HG03097 (cell line): Measurements from ENCODE around the gene SS18L1.

Experiments used
- ATAC-seq: cut with Tn5 transposase; IDR thresholded peaks from one replicate; pipeline ENCODE4 v1.9.1; 2021; ENCODE audit not compliant: unreplicated experiment, low FRiP score

Gene SS18L1

DNA sequence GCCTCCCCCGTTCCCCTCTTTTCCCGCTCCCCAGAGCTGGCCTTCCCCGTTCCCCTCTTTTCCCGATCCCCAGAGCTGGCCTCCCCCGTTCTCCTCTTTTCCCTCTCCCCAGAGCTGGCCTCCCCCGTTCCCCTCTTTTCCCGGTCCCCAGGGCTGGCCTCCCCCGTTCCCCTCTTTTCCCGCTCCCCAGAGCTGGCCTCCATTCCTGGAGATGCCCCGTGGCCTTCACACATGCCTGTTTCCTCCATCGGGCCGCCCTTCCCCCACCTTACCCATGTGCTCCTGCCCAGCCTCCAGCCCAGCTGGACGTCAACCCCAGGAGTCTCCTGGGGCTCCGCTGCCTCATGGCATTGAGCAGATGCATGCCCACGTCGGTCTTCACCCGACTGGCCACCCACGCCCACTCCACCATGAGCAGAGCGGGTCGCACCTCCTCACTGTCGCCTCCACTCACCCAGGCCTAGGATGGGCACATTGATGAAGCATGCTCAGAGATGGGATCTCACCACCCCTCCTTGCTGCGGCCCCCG, 8.3 kb downstream of the SS18L1 start:
- ATAC-seq = no peak

DNA sequence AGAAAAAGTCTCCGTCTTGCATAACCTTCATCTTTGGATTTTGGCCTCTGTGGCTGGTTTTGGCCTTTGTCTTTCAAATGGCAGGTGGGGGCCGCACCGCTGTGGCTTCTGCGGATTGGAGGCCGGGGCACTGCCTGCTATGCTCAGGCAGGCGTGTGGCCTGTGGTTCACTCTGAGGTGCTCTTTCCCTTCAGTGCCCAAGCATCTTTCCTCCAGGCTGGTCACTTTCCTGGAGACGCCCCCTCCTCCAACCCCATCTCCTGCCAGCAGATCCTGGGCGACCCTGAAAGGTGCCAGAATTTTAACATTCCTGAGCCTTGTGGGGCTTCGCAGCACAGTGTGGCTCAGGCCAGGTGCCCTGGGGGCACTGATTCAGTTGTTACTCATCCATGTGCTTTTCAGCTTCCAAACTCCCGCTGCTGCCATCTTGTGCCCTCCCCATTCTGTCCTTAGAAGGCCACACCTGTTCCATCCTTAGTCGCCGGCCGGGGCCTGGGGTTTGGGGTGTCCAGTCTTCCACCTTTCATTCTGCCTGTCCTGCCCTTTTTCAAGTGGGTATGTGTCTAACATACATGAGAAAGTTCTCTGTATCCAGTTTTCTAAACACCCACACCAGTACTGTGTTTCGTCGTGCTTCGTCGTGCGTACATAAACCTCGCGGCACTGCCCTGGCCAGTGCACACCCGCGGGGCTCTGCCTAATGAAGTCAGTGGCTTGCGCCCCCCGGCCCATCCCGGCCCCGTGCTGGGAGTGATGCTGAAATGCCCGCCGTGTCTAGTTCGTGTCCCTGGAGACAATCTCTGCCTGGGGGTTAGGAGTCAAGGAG, 12.1 kb downstream of the SS18L1 start:
- no peak for ATAC-seq

DNA sequence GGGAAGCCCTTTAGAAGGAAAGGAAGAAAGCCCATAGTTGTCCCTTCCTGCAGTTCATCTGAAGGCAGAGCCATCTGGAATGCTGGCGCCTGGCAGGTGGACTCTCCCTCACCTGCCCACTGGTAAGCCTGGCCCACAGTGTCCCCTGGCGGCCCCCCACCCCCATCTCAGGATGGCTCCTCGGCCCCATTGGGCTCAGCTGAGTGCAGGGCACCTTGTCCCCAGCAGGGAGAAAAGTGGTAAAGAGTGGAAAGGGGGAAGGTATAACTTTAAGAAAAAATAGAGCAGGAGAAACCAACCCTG, 12.6 kb downstream of the SS18L1 start:
- ATAC-seq = no peak

DNA sequence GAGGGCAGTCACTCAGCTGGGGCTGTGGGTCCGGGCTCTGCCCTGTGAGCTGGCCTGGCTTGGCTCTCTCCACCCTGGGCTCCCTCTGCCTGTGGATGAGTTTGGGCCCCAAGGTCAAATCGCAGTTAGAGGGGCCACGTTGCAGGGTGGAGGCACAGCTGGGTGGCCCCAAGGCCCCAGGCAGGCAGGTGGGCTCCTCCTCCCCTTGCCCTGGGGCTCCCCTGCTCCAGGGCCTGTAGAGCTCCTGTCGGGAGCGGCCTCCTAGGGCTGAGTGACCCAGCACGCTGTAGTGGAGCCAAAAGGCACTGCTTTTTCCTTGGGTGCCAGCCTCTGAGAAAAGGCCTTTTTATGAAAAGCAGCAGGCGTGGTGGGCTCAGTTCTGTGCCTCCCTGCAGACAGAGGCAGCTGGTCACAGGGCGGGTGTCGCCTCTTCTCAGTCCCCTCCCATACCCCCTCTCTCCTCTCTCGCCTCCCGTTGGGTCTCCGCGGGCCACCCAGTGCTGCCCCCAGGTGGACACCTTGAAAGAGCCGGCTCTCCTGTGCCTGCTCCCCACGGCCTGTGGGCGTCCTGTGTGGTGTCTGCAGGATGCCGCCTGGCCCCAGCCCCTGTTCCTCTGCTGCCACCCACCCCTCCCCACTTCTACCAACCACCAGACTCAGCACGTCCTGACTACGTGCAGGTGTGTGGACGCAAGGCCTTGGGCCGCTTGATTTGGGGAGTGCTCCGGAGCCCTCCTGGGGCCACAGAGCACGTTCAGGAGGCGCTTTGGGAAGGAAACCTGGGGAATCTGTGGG, 13.2 kb downstream of the SS18L1 start:
- ATAC-seq = no peak

DNA sequence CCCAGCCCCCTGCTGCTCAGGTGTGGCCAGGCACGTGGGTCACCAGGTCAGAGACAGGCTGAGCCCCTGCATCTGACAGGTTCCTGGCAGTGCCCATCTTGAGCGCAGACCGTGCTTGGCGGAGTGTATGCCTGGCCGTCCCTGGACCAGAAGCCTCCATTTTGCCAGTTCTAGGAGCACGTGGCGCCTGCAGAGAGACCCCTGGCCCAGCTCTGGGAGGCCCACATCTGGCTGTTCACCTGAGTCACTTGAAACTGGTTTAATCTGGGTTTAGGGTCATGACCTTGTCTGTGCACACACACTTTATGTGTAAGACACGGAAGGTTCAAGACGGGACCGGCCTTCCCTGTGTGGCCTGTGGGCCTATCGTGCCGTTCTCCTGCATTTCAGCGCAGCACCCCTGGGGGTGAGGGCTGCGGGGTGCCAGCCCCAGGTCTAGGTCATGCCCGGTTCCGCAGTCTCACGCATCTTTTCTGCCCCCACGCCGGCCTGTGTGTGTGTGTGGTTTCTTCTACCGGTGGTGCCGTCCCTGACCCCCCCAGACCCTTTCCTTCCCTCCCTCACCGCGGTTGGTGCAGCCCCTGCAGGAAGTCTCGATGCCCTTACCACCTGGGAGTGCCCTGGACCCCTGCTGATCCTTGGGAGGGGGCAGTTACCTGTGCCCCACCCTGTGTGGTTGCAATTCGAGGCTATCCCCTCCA, 14.0 kb downstream of the SS18L1 start:
- no peak for ATAC-seq

DNA sequence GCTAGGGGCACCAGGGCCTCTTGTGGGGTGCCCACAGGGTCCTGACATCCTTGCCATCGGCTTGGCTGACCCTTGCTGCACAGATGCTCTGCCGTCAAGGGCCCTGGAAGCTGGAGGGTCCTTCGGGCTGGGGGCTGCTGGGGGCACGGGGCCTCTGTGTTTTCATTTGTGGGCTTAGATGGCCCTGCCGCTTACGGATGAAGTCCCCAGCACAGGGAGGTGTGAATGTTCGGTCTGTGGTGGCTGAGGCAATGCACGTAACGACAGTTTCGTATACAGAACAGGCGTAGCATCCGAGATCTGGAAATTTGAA, 14.5 kb downstream of the SS18L1 start:
- no peak for ATAC-seq

DNA sequence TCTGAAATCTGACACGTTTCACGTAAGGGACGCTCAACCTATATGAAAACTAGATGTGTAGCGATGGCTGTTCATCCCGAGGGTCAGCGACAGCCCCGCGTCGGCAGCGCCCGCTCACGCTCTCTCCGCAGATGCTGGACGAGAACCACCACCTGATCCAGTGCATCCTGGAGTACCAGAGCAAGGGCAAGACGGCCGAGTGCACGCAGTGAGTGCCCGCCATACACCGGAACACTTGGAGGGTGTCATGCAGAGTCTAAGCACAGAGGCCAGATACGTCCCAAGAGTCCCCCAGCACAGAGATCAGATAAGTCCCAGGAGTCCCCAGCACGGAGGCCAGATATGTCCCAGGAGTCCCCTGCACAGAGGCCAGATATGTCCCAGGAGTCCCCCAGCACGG, 15.0 kb downstream of the SS18L1 start:
- no peak for ATAC-seq

DNA sequence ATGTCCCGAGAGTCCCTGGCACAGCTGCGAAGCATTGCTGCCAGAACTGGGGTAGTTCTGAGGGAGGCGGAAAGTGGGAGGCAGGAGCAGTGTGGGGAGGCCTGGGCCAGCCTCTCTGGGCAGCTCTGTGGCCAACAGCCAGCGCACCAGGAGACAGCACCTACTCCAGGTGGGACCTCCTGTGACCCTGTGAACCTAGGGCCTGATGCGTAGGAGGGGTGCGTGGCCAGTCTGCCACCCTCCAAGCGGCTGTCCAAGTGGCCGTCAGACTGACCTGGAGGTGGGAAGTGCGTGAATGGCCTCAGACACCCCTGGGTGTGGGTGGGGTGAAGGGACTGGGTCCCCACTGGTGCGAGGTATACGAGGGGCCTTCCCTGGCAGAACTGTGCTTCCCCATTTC, 15.5 kb downstream of the SS18L1 start:
- no peak for ATAC-seq

DNA sequence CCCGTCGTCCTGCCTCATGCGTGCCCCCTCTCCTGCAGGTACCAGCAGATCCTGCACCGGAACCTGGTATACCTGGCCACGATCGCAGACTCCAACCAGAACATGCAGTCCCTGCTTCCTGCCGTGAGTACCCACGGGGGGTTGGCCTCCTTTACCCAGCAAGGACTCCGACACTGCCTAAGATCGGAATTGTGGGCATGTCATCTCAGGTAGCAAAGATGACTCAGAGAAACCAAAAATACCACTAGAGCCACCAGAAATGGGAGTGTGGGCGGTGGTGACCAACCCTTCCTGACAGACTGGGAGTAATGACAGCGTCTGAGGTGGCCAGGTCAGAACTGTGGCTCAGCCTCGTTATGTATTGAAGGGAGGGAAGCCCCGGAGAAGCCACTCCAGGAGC, 16.3 kb downstream of the SS18L1 start:
- ATAC-seq = no peak

DNA sequence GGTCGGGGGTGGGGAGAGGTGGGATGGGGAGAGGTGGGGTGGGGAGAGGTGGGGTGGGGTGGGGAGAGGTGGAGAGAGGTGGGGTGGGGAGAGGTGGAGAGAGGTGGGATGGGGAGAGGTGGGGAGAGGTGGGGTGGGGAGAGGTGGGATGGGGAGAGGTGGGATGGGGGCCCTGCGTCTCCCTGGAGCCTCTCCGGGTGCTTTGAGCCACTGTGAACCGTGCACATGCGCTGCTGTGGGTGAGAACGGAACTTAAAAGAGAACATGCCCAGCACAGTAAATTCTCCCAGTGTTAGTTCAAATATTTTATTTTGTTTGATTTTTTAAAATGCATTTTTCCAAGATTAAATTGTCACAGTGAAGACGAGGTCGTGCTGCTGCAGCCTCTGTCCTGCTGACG, 16.7 kb downstream of the SS18L1 start:
- no peak for ATAC-seq

DNA sequence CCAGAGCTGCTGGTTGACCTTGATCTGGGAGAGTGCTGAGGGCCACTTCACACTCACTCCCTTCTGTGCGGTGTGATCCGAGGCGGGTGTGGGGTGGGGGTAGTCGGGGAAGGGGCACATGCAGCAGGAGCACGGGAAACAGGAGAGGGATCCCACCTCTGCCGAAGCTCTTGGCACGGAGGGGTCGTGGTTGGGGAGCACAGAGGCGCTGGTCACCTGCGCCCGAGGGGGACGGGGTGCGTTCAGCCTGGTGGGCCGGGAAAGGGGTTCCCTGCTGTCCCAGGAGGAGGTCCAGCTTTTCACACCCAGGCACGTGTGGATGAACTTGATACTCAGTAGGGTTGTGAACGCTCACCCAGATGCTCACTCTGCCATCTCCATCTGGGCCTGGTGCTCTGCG, 17.3 kb downstream of the SS18L1 start:
- ATAC-seq = no peak

DNA sequence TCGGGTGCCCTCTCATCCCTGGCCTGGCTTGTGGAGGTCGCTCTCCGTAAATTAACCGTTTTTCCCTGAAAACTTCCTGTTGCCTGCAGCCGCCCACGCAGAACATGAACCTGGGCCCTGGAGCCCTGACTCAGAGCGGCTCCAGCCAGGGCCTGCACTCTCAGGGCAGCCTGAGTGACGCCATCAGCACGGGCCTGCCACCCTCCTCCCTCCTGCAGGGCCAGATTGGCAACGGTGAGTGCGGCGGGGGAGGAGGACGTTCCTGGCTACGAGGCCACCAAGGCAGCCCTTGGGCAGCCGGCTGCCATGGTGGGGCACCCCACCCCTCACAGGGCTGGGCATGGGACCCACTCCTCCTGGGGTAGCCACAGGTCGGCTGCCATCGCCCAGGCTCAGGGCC, 17.8 kb downstream of the SS18L1 start:
- no peak for ATAC-seq

DNA sequence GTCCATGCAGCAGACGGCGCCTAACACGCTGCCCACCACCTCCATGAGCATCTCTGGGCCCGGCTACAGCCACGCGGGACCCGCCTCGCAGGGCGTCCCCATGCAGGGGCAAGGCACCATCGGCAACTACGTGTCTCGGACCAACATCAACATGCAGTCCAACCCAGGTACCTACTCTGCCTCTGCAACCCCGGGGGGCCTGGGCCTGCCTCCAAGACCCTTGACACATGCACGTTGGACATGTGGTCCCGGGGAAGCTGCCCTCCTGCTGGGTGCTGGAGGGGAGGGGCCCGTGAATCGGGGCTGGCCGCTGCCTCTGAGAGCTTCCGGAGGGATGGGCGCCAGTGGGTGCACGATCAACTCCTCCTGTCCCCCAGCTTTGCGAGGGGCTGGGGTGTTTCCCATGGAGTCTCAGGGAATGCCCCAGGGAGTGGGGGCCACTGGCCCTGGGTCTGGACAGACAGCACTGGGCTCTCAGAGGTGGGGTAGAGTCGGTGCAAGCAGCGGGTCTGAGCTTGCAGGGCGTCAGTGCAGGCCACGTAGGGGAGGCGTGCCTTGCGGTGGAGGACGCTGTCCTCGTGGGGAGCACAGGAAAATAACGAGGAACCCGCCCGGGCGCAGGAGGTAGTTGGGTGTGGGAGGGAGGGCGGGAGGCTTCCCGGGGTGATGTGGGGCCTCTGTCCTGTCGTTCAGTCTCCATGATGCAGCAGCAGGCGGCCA, 19.4 kb downstream of the SS18L1 start:
- ATAC-seq = no peak

DNA sequence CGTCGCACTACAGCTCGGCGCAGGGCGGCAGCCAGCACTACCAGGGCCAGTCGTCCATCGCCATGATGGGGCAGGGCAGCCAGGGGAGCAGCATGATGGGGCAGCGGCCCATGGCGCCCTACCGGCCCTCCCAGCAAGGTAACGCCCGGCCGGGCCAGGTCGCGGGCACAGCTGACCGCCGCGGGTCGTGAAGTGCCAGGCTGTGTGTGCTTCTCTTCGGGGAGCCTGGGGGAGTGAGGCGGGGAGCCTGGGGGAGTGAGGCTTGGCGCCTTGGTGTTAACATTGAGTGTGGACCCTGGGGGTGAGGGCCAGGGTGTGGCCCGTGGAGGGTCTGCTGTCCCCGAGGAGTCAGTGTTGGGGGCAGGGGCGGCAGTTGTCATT, 19.9 kb downstream of the SS18L1 start:
- no peak for ATAC-seq

DNA sequence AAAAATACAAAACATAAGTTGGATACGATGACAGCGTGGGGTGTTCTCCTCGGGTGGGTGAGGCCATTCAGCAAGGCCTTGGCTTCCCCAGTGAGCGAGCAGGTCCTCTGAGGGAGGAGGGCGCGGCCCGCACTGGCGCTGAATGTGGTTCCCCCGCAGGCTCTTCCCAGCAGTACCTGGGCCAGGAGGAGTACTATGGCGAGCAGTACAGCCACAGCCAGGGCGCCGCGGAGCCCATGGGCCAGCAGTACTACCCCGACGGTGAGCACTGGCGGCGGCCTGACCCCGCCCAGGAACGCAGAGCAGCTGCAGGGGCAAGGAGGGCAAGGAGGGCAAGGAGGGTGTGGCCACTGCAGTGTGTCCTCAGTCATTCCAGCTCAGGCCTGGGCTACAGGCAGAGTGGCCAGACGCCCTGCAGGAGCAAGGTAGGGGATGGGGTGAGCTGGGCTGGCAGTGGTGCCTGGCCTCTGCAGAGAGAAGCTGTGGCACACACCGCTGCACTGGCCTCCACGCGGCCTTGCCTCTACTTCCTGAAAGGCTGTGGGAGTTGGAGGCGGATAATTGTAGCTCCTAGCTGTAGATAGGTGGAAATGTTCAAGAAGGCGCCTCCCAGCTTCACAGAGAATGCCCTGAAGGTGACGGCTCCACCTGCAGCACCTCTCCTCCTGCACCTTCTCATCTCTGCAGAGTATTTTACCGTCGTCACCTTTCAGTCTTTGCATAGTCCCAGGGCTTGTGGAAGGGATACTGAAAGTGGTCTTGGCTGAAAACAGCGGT, 20.6 kb downstream of the SS18L1 start:
- no peak for ATAC-seq

DNA sequence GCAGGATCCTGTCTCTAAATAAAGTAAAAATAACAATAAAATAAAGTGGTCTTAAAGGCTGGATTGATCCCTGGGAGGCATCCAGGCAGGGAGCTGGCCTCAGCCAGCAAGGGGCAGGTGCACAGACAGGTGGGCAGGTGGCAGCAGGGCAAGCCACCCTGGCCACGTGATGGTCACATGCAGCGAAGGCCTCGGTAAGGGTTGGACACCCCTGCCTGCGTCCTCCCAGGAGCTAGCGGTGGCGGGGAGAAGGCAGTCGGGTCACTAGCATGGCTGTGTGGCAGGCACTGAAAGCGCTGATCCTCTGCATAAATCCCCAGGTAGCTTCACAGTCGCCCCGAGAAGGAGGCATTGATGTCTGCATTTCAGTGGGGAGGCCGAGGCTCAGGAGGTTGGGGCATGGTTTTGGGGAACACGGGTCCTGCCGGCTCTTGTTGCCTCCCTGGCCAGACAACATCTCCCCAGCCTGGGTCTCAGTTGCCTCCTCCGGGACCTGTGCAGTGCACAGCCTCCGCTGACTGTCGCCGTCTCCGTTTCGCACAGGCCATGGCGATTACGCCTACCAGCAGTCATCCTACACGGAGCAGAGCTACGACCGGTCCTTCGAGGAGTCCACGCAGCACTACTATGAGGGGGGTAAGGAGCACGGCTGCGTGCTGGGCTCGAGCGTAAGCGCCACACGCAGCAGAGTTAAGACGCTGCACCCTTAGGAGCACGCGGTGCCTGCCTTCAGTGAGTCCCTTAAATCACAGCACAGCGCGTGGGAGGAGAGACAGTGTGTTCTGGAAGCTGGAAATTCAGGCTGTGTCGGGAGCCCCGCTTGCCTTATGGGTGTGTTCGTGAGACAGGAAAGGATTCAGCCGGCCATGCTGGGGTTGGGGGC, 21.6 kb downstream of the SS18L1 start:
- no peak for ATAC-seq

DNA sequence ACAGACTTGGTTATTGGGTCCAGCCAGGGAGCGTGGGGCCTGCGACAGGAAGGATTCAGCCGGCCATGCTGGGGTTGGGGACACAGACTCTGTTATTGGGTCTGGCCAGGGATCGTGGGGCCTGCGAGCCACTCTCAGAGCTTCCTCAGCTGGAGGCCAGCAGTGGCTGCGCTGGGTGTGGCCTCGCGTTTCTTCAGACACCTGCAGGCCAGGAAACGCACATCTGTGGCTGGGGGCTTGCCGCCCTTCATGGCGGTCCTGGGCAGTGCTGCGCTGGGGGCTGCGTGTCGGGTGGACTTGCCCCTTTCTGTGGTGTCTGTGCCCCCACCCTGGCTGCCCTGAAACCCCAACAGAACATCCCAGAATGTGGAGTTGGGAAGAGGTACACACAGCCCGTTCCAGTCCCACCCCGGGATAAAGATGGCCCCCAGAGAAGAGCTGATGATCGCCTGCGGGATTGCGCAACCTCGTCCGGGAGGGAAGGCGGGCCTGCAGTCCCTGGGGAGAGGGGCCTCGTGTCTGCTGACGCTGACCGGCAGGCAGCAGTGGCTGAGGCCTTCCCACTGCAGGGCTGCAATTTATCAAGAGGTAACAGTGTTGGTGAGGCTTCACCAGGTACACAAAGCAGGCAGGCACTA, 22.3 kb downstream of the SS18L1 start:
- no peak for ATAC-seq

DNA sequence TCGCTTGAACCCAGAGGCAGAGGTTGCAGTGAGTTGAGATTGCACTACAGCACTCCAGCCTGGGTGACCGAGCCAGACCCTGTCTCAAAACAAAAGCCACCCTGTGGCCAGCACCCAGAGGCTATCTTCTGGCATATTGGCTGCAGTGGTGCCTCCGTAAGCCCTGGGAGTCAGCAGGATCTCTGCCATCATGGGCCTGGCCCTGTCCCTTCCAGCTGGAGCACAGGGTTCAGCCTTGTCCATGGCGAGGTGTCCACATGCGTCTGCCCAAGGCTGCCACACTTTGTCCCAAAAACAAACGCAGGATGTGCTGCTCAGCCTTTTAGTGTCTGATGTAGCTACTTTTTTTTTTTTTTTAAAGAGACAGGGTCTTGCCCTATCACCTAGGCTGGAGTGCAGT, 23.9 kb downstream of the SS18L1 start:
- no peak for ATAC-seq

DNA sequence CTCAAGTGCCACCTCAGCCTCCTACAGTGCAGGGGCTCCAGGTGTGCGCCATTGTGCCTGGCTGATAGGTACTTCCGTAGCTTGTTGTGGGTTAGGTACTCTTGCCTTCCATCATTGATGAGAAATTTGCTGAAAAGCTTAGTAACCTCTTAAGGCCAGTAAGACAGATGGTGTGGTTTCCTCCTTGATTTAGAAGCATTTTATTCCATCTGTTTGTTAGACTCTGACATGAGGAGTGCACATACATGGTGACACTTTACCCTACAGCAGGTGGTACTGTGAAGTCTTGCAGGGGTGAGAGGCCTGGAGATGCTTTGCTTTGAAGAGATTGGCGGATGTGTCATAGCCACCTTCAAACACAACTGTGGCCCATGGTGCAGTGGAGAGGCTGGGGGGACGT, 24.5 kb downstream of the SS18L1 start:
- no peak for ATAC-seq
